Glomerular endothelial cell (primary cell): ENCODE data around the gene HNRNPUL1. TPM values are rescaled to one million over a fixed set of nuclear protein-coding genes. Genes with fewer than 3 reads are reported as not detected.

Source experiments
- DNase-seq: peaks from one replicate; pipeline ENCODE4 v3.0.0-alpha.2; 2011; ENCODE audit warnings: low read depth, low spot score; ENCODE audit errors: extremely low read depth
- total RNA-seq: library from RNA; depleted of rRNA; stranded (reverse); fragments of >200 nt; gene quantifications from 2 replicates; pipeline ENCODE4 v1.2.3, GENCODE V29; 2015

HNRNPUL1 gene
- total RNA-seq, 1 donor from 2014 or later: 217 TPM

DNA sequence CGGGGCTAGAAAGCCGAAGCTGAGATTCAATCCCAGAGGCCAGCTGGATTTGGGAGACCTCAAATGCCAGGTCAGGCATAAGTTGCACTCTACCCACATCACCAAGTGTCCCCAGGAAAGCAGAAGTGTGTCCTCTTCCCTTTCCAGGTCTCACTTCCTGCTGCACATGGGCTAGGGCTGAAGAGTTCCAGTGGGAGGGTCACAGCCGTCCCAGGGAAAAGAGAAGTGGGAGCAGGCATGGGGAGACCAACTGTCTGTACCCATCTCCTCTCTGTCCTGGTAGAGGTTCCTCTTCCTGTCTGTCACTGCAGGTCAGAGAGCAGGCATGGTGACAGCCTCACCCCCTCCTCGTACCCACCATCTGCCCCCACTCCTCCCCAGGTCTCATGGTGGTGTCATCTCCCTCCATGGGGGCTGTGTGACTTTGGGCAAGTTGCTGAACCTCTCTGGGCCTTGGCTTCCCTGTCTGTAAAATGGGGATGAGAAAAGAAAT, 30.4 kb upstream of the HNRNPUL1 start:
- DNase-seq: no peak

DNA sequence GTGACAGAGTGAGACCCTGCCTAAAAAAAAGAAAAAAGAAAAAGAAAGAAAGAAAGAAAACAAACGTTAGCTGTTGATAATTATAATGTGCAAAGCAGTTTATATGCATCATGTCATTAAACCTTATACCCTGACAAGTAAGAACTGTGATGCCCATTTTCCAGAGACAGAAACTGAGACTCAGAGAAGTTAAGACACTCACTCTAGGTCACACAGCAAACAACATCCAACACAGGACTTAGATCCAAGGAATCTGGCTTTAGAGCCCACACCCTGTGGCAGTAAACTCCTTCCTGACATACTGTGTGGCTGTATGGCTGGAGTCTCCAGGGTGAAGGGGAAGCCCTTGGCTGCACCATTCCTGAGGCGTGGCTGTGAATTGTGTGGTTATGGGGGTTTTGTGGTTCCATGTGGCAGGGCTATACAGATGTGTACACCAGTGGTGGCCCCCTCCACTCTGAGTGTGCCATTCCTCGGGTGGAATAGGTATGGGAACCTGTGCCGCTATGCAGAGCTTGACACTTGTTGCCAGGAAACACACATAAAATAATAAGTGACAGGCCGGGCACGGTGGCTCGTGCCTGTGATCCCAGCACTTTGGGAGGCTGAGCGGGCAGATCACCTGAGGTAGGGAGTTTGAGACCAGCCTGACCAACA, 29.5 kb upstream of the HNRNPUL1 start:
- DNase-seq: no peak

DNA sequence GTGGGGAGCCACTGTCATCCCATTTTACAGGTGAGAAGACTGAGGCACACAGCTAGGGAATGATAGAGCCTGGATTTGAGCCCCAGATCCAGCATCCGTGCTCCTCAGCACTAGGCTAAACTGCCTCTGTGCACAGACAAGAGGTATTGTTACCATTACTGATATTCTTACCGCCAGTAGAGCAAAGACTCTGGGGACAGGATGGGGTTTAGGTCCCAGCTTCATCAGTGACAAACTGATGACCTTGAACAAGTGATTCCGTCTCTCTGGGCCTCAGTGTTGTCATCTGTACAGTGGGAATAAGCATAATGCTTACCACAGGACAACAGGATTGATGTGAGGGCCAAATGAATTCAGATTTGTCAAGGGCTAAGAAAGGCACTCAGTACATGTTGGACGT, 28.7 kb upstream of the HNRNPUL1 start:
- DNase-seq: no peak

DNA sequence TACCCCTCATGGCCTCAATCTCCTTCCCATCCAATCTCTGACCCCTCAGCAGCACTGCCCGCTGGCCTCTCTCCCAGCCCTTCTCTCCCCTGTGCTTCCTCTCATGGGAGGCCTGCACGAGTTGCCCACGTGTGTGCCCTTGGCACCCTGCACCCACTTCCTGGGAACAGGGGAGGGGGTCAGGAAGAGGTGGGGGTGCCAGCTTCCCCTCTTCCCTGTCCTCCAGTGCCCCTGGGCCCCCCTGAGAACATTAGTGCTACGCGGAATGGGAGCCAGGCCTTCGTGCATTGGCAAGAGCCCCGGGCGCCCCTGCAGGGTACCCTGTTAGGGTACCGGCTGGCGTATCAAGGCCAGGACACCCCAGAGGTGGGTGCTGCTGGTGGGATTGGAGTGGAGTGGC, 25.9 kb upstream of the HNRNPUL1 start:
- no peak for DNase-seq

DNA sequence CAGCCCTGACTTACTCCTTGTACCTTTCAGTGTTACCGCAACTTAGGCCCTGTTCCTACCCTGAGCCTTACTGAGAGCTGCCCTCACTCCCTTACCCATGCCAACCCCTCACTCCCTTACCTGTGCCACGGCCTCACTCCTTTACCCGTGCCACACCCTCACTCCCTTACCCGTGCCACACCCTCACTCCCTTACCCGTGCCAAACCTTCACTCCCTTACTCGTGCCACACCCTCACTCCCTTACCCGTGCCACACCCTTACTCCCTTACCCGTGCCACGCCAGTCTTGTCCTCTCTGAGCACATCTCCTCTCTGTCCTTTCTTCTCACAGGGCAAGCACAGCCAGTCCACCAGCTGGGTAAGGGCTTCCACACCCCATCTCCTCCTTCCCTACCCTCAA, 24.8 kb upstream of the HNRNPUL1 start:
- DNase-seq: no peak

DNA sequence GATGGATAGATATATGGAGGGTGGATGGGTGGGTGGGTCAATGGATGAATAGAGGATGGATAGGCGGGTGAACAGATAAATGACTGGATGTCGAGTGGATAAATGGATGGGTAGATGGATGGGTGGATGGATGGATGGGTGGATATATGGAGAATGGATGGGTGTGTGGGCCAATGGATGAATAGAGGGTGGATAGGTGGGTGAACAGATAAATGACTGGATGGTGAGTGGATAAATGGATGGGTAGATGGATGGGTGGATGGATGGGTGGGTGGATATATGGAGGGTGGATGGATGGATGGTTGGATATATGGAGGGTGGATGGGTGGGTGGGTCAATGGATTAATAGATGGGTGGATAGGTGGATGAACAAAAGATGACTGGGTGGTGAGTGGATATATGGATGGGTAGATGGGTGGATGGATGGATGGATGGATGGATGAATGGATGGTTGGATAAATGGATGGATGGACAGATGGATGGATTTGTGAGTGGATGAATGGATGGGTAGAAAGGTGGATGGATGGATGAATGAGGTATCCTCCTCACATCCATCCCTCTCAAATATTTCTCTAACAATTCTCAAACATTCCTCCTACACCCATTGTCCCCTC, 24.1 kb upstream of the HNRNPUL1 start:
- no peak for DNase-seq

DNA sequence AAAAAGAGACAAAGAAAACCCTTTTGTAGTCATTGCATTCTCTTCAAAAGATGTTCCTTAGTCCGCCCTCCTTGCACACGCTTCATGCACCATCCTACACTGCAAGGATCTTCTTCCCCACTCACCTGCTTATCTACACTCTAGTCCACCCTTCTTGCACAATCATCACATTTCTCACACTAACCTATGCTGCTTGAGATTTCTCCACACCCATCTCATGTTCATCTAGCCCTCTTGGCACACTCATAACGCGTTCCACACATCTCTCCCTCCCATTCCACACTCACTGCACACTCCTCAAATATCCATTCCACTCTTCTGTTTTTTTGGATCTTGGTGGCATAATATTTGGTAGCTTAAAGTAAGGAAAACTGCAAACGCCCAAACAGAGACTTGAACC, 22.3 kb upstream of the HNRNPUL1 start:
- no peak for DNase-seq

DNA sequence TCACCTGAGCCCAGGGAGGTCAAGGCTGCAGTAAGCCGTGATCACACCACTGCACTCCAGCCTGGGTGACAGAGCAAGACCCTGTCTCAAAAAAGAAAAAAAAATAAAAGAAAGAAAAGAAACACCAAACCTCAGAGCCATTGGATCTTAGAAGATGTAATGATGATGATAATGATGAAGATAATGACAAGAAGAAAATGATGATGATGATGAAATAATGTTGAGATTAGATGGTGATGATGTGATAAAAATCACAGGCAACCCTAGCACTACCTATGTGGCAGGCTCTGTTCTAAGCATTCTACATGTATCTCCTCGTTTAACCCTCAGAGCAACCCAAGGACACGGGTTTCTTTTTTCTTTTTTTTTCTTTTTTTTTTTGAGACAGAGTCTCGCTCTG, 20.1 kb upstream of the HNRNPUL1 start:
- no peak for DNase-seq

DNA sequence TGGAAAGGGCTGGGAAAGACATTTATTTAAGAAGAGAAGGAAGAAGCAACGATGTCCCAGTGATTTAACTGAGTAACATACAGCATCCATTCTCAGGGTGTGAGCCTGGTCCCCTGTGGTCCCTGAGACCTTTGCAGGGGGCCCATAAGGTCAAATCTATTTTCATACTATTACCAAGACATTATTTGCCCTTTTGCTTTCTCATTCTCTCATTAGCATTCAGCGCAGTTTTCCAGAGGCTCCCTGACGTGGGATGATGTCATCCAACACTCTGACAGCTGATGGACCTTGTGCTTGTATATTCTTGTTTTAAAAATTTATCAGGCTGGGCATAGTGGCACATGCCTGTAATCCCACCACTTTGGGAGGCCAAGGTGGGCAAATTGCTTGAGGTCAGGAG, 18.3 kb upstream of the HNRNPUL1 start:
- no peak for DNase-seq

DNA sequence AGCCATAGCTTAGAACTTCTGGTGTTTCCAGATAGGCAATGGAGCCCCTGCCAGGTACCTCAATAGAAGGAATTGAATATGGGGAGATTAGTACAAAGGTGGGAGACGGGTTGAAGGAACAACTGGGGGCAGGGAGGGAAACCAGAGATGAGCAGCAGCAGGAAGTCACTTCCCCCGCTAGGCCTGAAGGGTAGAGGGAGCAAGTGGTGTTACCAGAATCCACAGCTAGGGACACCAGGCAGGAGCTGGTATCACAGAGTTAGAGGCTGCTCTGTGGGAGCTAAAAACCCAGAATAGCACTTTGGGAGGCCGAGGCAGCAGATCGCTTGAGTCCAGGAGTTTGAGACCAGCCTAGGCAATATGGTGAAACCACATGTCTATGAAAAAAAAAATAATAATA, 15.3 kb upstream of the HNRNPUL1 start:
- DNase-seq: no peak

DNA sequence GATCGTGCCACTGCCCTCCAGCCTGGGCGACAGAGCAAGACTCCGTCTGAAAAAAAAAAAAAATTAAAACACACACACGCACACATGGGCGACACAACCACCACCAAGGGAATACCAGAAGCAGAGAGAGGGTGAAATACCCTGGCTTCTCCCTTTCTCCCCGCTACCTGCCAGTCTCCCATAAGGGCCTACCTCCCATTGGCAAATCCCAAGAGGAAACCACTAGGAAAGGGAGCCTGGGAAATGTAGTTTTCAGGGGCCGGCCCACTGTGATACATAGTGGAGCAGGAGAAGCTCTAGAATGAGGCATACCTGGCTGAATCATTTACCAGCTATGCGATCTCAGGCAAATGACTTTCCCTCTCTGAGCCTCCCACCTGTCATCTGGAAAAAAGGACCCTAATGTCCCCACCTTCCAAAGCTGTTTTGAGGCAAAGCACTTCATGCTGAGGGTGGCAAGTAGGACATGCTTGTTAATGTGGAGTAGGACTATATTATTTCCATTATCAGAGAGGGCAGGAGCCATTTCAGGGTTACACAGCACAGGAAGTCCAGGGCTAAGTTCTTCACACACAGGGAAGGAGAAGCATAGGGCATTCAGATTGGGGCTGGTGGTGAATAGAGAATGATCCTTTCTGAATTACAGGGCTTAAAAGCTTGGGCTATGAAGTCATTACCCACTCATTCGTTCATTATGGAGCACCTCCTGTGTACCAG, 14.3 kb upstream of the HNRNPUL1 start:
- no peak for DNase-seq

DNA sequence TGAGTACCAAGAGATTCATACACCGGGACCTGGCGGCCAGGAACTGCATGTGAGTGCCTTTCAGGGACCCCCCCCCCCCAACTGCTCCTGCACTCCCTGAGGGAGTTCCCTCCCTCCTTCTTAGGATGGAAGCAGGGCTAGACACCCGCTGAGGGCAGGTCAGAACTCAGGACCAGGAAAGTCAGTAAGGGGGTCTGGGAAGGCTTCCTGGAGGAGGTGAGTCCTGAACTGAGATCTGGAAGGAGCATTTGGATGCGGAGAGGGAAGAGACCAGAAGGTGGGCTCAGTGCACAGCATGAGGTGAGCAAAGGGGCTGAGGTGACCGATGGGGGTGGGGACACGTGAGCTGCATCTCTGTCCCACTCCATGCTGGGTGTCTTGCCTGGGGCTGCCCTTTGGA, 10.5 kb upstream of the HNRNPUL1 start:
- no peak for DNase-seq

DNA sequence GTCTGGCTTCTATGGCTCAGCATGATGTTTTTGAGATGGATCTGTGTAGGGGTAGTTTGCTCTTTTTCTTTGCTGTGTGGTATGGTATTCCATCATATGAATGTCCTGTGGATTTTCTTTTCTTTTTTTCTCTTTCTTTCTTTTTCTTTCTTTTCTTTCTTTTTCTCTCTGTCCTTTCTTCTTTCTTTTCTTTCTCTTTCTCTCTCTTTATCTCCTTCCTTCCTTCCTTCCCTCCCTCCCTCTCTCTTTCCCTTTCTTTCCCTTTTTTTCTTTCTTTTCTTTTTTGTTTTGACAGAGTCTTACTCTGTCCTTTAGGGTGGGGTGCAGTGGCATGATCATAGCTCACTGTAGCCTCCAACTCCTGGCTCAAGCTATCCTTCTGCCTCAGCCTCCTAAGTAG, 9.0 kb upstream of the HNRNPUL1 start:
- no peak for DNase-seq

DNA sequence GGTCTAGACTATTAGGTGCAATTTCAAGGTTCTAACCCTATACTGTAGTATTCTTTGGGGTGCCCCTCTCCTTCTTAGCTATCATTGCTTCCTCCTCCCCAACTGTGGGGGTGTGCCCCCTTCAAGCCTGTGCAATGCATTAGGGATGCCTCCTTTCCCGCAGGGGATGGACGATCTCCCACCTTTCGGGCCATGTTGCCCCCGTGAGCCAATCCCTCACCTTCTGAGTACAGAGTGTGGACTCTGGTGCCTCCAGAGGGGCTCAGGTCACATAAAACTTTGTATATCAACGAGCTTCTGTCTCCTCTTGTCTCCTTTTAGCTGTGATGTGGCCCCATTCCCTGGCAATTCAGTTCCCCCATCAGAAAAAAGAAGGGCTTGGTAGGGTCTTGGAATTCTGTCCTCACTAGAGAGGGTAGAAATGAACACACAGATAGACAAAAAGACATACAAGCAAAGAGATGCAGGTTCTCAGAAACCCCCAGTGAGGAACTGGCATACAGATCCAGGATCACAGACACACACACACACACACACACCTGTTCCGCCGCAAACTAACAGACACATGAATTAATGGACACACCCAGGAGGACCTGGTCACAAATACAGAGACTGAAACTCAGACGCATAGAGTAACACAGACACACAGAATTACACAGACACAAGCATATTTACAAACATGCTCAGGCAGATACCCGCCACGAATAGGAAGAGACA, 2.5 kb upstream of the HNRNPUL1 start:
- no peak for DNase-seq

DNA sequence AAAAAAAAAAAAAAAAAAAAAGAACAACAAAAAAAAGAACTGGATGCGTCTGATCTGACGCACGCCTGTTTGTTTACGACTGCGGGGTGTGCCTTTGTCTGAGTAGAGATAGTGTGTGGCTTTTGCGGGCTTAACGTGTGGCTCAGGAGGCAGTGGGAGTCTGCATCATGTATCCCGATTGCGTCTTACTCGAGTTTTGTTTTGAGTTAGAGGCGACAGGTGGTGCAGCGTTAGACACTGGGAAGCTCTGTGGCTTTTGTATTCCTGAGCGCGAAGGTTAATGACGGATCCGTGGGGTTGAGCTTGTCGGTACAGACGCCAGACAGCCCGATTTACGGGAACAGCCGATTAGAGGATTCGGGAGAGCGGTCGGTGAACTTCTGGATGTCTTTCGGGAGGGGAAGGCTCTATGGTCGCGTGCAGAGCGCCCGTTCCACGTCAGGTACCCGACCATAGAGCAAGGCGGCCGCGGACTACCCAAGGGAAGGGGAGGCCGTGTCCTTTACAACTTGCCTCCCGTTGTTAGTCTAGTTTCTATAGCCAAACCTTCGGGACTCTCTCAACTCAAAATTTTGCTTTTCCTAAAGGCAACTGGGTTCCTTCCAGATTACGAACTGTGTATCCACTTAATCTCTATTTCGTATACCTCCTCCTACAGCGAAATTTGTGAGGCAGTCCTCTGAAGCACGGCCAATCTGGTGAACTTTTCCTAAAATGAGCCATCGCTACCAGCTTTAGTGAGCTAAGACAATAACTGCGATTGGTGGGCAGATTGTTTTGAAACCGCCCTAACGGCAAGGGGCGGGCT, 926 bp upstream of the HNRNPUL1 start:
- DNase-seq: no peak

DNA sequence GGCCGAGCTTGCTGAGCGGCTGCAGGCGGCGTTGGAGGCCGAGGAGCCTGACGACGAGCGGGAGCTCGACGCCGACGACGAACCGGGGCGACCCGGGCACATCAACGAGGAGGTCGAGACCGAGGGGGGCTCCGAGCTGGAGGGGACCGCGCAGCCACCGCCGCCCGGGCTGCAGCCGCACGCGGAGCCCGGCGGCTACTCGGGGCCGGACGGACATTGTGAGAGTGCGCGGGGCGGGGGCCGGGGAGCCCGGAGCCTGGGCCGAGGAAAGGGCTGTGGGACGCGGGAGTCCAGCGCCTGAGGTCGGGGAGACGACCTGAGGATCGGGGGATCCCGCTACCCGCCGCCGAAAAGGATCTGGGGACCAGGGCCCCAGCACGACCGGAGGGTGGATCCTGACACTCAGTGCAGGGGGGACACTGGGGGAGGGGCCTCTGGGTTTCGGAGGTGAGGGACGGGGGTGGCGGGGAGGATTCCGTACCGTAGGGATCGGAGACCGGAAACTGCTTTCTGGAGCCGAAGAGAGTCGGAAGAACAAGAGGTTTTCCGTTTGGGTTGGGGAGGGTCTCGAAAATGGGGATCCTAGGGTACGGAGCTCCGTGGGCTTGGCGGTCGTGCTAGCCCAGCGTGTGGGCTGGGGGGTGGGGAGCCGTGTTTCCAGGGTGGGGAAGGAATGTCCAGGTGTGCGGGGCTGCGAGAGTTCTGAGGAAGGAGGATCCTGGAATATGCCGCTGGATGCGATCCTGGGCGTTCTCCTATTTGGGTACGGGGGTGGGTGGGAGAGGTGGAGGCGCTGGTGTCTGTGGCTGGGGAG, 616 bp downstream of the HNRNPUL1 start:
- no peak for DNase-seq

DNA sequence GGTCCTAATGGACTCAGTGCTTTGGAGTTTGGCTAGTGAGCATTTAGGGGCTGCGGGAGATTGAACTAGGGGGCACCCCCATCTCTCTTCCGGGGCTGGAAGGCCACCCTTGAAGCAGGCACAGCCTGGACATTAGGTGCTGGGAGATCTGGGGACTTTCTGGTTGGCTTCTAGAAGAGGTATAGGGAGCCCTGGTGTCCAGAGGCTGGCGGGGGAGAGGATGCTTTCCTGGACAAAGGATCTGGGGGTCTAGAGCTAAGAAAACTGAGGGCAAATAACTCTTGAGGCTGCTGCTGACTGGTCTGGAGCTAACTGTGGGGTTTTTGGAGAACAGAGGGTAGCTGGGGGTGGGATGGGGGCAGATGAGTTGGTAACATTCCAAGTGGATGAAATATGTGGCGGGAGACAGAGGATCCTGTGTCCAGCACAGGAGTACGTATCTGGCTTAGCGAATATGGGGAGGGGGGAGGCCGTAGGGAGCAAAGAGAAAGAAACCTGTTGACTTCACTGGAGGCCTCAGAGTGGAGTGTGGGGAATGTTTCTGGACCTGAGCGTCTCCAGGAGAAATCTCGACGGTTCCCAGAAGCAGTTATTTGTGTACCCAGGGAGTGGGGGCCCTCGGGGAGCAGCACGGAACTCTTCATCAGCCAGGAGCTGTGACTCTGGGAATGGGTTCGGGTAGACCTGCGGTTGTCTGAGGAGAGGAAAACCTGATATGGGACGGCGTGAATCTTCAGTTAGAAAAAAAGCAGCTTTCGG, 1.4 kb downstream of the HNRNPUL1 start:
- no peak for DNase-seq

DNA sequence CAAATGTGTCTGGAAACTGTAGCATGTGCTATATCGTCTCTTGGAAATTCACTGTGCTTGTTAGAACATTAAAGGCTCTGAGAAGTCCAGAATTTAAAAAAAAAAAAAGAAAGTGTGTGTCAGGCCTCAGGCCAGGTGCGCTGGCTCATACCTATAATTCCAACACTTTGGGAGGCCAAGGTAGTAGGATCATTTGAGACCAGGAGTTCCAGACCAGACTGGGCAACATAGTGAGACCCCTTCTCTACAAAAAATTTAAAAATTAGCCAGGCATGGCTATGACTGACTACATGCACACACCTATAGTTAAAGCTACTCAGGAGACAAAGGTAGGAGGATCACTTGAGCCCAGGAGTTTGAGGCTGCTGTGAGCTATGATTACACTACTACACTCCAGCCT, 4.9 kb downstream of the HNRNPUL1 start:
- DNase-seq: no peak

DNA sequence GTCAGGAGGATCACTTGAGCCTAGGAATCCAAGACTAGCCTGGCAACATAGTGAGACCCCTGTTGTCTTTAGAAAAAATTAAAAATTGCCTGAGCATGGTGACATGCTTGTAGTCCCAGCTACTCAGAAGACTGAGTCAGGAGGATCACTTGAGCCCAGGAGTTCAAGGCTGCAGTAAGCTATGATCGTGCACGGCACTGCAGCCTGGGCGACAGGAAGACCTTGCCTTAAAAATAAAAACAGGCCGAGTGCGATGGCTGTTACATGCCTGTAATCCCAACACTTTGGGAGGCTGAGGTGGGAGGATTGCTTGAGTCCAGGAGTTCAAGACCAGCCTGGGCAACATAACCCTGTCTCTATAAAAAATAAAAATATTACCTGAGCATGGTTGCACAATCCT, 5.4 kb downstream of the HNRNPUL1 start:
- DNase-seq: no peak
